HL-60/S4 (cell line): Measurements from ENCODE around the gene GCA.

ENCODE experiments used
- in situ Hi-C: fragments of 300-500 bp; cut with MboI; formaldehyde crosslinking; loops from 2 replicates; pipeline ENCODE4 v1.14.3; 2022; ENCODE audit warnings: low sequenced_read_pairs

GCA gene

GRCh38 chr2:162343824-162344616 lies at the start of gene GCA:
GCA (plus strand) TSS chr2:162344132; CDS start chr2:162344249, 117 bp downstream.
- in situ Hi-C loops: no loop called here

DNA sequence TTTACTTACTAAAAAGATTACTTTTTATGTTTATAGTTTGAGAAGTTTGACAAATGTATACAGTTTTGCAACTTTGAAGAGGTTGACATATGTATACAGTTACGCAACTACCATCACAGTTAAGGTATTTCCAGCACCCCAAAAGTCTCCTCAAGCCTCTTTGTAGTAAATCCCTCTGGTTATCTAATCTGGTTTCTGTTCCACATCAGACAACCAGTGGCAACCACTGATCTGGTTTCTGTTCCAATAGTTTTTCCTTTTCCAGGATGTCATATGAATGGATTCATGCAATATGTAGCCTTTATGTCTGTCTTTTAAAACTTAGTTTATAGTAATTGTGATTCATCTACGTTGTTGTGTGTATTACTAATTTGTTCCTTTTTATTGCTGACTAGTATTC lies 48.9 kb upstream of the GCA start:
- in situ Hi-C loops: loop anchor here (5.0 to 10.0 kb wide), 2 partner anchors 73 to 140 kb away; partner anchors contain the start of gene GCG

DNA sequence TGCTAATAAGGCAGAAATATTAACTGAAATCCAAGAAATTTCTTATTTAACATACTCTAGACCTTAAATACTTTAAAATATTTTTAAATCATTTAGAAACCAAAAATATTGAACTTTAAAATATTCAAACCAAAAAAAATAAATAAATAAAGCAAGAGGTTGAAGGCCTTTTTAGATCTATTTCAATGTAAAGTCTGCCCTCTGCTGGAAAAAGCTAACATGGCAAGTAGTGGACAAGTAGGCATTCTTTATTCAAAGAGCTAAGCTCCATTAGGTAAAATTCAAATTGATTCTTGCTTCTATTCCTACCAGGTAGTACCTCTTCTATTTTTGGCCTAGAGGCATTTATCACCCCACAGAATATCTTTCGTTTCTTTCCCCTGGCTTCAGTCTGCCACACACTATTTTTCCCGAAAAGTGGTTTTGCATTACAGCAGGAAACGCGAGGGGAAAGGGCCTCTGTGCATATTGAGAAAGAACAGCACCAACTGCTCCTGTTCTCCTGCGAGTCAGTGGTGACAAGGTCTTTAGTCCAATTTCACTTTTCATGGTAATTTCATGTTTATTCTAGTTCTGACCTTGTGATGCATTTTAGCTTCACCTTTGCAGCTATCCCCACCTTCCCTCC lies 45.9 kb upstream of the GCA start:
- in situ Hi-C loops: loop anchor here (5.0 to 10.0 kb wide), 2 partner anchors 76 to 143 kb away; partner anchors contain the start of gene GCG

GRCh38 chr2:162298669-162299335 lies 45.1 kb upstream of the GCA start:
- in situ Hi-C loops: loop anchor here (5.0 to 10.0 kb wide), 2 partner anchors 77 to 144 kb away; partner anchors contain the start of gene GCG

DNA sequence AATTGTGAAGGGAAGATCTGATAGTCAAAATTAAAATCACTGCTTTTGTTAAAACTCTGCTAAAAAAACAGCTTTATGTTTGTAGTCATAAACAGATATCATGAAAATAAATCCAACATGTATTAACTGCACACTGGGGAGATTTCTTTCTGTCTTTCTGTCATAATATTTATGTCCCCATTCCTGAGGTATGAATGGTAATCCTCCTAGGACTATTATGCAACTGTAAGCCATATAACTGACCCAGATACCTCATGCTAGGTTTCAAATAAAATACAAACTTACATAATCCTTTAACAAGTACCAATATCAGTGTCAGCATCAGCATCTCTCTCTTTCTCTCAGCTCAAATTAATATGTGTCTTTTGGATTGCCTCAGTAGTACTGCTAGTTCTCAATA lies 43.7 kb upstream of the GCA start:
- in situ Hi-C loops: no loop called here

DNA sequence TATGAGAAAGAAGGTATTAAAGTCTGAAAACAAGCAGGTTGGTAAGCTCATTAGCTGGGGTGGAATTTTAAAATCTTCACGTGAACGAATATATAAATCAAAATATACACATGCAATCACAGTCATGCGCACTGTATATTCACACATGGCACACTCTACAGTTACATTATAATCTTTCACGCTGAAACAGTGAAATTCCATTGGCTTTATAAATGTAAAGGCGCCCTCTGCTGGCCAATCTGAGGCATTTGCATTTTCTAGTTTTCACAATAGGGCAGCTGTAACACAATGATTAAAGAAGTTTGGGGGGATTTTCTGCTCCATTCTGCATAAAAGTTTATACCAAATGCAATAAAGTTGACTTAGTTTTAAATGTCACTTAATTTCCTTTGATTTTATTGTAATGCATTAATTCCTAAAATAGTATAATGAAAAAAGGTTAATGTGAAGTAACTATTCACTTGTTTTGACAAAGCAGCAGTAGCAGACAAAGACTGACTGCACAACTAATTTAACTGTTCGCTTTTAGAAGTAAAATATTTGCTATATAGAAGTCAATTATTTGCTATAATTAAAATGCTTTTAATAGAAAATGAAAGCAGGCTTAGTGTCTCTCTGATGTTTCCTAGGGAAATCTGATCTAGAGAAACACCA lies 42.7 kb upstream of the GCA start:
- in situ Hi-C loops: no loop called here

DNA sequence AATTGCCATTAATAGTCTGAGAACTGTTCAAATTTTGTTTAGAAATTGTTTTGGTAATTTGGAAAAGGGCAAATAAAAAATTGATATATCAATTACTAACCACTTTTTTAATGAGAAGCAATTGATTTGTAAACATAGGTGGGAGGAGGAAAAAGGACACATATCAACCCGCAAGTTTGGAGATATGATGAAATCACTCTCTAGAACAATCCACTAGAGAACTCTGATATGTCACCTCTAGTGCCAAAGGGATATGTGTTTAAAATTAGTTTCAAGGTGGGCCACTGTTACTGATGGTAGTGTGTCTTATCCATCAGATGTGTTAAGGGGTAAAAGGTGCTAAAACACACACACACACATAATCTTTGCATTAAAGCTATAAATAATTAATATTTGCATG lies 42.1 kb upstream of the GCA start:
- in situ Hi-C loops: no loop called here

- in situ Hi-C loops: no loop called here
Observed at GRCh38 chr2:162305901-162306300, 38.0 kb upstream of the GCA start.

GRCh38 chr2:162308747-162309503 lies 35.0 kb upstream of the GCA start:
- in situ Hi-C loops: no loop called here

- in situ Hi-C loops: no loop called here
Observed at GRCh38 chr2:162312853-162313252, 31.1 kb upstream of the GCA start.

DNA sequence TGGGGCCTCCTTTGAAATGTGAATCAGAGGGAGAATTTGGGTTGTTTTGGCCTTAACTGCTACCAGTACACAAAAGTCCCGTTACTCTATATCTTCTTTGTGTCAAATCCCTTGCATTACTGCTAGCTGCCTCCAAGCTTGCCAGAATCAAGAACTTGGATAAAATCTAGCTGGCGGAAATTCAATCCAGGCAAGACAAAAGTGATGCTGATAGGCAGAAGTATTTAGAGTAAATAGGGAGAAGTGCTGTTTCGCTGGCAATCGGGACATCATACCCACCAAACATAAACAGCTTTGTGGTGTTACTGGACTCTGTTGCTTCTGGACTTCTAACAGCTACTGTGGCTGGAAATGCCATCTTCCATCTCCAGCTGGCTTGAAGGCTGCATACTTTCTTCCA lies 28.0 kb upstream of the GCA start:
- in situ Hi-C loops: no loop called here

GRCh38 chr2:162316590-162316989 lies 27.3 kb upstream of the GCA start:
- in situ Hi-C loops: no loop called here

GRCh38 chr2:162317058-162317742 lies 26.7 kb upstream of the GCA start:
- in situ Hi-C loops: no loop called here

- in situ Hi-C loops: no loop called here
Observed at GRCh38 chr2:162317861-162318327, 26.0 kb upstream of the GCA start.

DNA sequence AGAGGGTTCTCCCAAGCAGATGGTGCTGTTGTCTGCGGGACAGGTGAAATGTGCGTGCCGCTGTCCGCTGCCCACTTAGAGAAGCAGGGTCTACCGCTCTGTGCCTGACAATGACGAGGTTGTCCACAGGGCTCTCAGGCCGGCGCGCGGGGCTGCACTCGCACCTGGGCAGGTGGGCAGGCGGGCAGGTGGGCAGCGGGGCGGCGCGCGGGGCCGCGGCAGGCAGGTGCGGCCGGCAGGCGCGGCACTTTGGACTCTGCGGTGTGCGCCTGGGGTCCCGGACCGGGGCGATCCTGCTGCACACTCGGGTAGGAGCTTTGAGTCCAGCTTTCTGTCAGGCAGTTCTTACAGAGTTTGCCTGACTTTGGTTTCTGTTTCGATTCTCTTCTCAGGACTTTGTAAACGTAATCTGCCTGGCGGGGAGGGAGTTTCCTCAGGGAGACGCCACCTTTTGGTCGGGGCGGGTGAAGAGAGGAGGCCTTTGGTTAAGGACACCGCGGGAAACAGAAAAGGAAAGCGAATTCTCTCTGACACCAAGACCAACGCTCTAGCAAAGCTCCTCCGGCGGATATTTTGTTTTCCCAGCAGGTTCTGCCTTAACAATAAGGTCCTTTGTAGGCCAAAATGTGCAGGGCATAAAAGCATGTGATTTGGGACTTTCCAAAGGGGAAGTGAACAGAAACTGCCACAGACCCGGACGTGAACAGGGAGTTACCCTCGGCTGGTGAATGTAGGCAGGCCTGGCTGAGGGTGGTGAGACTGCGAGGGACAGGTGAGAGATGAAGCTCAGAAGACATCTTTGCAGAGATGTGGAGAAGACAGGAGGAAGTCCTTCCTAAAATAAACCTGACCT lies 25.4 kb upstream of the GCA start, which contains the start of gene IFIH1:
Gene IFIH1 (minus strand): TSS at position 357 of the 853 bp plus-strand sequence. CDS start 377 bp downstream, outside the sequence.
- in situ Hi-C loops: no loop called here

DNA sequence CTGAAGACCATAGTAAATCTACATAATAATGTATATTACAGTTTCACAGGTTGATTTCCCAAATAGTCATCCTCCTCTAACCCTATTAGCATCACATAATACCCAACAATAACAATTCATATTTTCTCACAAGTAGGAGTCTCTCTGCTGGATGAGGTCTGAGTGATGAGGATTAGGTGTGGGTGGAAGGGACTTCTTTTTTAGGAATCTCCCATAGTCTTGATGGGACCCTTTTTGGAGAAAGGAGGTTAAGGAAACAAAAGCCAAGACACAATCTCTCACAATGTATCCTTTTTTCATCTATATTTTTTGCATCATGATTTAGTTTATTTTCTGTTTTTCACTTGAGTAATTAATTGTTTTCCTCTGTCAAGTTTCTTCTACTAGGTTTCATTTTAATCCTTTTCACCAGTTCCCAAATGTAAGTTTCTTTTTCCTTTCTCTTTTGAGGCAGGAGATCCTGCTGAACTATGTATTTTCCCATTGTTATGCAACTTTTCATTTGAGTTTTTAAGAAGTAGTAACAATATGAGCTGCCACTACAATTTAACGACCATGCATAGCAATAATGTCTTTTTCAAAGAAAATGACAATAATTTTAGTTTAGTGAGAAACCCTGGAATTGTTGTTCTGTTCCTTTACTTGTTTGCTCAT lies 22.9 kb upstream of the GCA start:
- in situ Hi-C loops: no loop called here

- in situ Hi-C loops: no loop called here
Observed at GRCh38 chr2:162324953-162325352, 19.0 kb upstream of the GCA start.

DNA sequence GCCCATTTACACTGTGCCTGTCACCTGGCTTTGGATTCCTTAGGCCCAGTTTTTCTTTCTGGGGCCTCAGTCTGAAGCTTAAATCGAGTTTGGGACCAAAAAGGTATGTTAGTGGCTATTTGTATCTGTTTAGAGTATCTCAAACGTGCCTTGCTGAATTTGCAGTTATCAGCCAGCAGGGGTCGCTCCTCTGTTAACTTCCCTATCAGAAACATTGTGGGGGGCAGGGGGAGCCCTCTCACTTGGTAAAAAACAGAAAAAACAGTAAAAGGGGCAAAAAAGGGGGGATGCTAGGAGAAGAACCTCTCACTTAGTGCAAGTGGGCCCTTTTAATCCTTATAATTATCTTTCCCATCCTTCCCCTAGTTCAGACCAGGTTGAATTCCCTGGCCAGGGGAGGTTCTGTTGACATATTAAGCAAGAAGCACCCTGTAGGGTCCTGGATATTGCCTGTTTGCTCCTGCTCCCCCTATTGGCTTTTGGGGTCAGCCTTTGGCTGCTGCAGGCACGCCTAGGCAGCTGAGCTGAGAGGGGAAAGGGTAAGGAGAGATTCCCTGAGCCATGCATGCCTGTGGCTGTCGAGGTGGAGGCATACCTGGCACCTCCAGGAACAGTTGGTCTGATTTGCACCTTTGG lies 16.7 kb upstream of the GCA start:
- in situ Hi-C loops: no loop called here
